Measurements from ENCODE around the gene PSD4.

- TF ChIP-seq TAF1 (IDR thresholded peaks at IDR 0.05; ENCODE audit: low read depth, low read length): no peak
- no peak for TF ChIP-seq POLR2AphosphoS5 (IDR thresholded peaks at IDR 0.05; ENCODE audit: low read depth, low read length)
- TF ChIP-seq PAX5 (IDR thresholded peaks at IDR 0.05; ENCODE audit: insufficient read depth, low read length, severe bottlenecking): no peak
- no peak for TF ChIP-seq POLR2A (IDR thresholded peaks at IDR 0.05; ENCODE audit: low read depth, low read length)
- TF ChIP-seq SPI1 (IDR thresholded peaks at IDR 0.05; ENCODE audit: low read depth, low read length): no peak
Measured at GRCh38 chr2:113180131-113180946, 6.6 kb downstream of the PSD4 start.
